Neuron (in vitro differentiated cells): Measurements from ENCODE around the gene EPB41L2.

Experiments used
- H2AFZ ChIP-seq: one replicate; pipeline ENCODE4 v1.6.1; 2013; ENCODE audit warnings: low read depth, mild to moderate bottlenecking, inconsistent platforms, low read length, moderate library complexity
- H3K27me3 ChIP-seq: one replicate; pipeline ENCODE4 v1.6.1; 2013; ENCODE audit warnings: low read length; ENCODE audit not compliant: insufficient read depth
- H3K36me3 ChIP-seq: one replicate; pipeline ENCODE4 v1.6.1; 2013; ENCODE audit warnings: low read length; ENCODE audit not compliant: insufficient read depth
- H3K4me1 ChIP-seq: one replicate; pipeline ENCODE4 v1.6.1; 2013; ENCODE audit warnings: low read length; ENCODE audit not compliant: insufficient read depth
- H3K4me3 ChIP-seq: 2 replicates; pipeline ENCODE4 v1.5.1; 2013; ENCODE audit warnings: mild to moderate bottlenecking, low read length, moderate library complexity
- H3K9me3 ChIP-seq: one replicate; pipeline ENCODE4 v1.6.1; 2013; ENCODE audit warnings: low read length

EPB41L2 gene

GRCh38 chr6:130841128-130841728, 221.8 kb downstream of the EPB41L2 start:
- no peaks in the 10 kb centered on the region for H3K9me3 ChIP-seq
- no peaks in the 10 kb centered on the region for H3K27me3 ChIP-seq
- no peak overlapping the region for H3K4me3 ChIP-seq
- H3K36me3 ChIP-seq: no peaks in the 10 kb centered on the region
- no peaks in the 10 kb centered on the region for H3K4me1 ChIP-seq
- no peak overlapping the region for H2AFZ ChIP-seq

DNA sequence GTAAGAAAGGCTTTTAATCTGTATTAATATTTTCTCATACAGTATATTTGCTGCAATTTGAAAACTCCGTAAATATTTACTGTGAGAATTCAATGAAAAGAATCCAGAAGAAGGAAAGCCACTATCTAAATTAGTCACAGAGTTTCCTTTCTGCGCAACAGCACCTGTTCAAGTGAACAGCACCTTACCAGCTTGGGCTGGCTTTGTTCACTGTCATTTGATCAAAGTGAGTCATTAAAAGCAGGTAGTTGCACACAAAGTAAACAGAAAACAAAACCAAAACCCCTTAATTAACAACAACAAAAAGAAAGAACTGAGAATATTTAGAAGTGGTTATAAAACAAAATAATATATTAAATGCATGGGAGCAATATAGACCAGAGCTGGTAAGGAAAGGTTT, 223.0 kb downstream of the EPB41L2 start:
- no peak overlapping the region for H2AFZ ChIP-seq
- no peaks in the 10 kb centered on the region for H3K9me3 ChIP-seq
- H3K4me1 ChIP-seq: no peaks in the 10 kb centered on the region
- no peaks in the 10 kb centered on the region for H3K27me3 ChIP-seq
- H3K4me3 ChIP-seq: no peak overlapping the region
- no peaks in the 10 kb centered on the region for H3K36me3 ChIP-seq

- H3K9me3 ChIP-seq: no peaks in the 10 kb centered on the region
- H3K4me3 ChIP-seq: no peak overlapping the region
- H2AFZ ChIP-seq: no peak overlapping the region
- no peaks in the 10 kb centered on the region for H3K36me3 ChIP-seq
- H3K4me1 ChIP-seq: no peaks in the 10 kb centered on the region
- no peaks in the 10 kb centered on the region for H3K27me3 ChIP-seq
These were observed 223.7 kb downstream of the EPB41L2 start for GRCh38 chr6:130839379-130839778.

DNA sequence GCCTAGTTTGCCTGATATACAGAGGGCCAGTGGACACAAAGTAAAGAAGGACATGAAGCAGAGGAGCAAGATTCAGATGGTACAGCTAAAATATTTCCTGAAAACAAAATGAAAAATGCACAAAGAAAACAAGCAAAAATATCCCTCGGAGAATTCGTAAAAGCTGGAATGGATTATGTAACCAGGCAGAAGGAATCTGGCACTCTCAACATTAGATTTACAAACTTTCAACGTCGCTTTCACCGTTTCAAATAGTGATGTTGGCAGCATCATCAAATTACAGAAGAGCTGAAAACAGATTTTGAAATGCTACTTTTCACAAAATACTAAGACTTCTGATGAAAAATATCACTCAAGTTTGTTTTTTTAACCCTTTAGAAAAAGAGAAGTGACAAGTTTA, 224.1 kb downstream of the EPB41L2 start:
- H3K9me3 ChIP-seq: no peaks in the 10 kb centered on the region
- H3K36me3 ChIP-seq: no peaks in the 10 kb centered on the region
- H3K4me3 ChIP-seq: no peak overlapping the region
- H3K4me1 ChIP-seq: no peaks in the 10 kb centered on the region
- no peak overlapping the region for H2AFZ ChIP-seq
- no peaks in the 10 kb centered on the region for H3K27me3 ChIP-seq

DNA sequence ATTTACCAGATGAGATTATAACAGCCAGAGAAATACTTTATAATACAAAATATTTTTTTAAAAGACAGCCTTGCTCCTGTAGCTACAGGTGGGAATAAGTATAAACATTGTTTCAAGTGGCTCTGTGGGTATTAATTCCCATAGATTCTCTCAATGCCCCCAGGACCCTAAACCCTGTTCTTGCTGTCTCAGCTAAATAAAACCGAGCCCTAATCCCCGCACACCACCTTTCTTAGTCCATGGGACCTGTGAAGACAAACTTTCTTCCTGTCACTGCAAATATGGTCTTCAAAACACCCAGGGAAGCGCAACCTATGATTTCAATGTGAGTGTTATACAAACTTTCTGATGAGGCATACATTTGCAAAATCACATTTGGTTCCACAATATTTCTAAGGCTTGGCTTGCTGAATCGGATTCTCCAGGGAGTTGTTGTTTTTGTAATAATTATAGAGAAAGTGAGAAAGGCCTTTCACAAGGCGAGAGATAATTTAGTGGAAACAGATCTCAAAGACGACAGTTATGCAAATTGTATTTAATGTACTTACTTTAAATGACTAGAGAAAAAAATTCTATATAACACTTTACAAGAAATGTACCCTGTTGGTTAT, 224.7 kb downstream of the EPB41L2 start:
- H3K4me3 ChIP-seq: no peak overlapping the region
- no peaks in the 10 kb centered on the region for H3K27me3 ChIP-seq
- no peaks in the 10 kb centered on the region for H3K36me3 ChIP-seq
- no peaks in the 10 kb centered on the region for H3K4me1 ChIP-seq
- H2AFZ ChIP-seq: no peak overlapping the region
- H3K9me3 ChIP-seq: no peaks in the 10 kb centered on the region

DNA sequence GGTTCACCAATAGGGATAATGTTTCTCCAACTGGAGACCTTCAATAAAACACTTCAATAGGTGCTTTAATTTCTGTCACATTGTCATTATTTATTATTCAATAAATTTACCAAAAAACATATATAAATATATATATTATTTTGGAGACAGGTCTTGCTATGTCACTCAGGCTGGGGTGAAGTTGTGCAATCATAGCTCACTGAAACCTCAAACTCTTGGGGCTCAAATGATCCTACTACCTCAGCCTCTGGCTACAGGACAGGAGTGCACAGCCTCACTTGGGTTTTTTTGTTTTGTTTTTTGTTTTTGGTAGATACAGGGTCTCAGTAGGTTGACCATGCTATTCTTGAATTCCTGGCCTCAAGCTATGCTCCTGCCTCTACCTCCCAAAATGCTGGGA, 226.0 kb downstream of the EPB41L2 start:
- no peaks in the 10 kb centered on the region for H3K9me3 ChIP-seq
- H3K4me3 ChIP-seq: no peak overlapping the region
- H3K36me3 ChIP-seq: no peaks in the 10 kb centered on the region
- H3K4me1 ChIP-seq: no peaks in the 10 kb centered on the region
- H3K27me3 ChIP-seq: no peaks in the 10 kb centered on the region
- H2AFZ ChIP-seq: no peak overlapping the region

DNA sequence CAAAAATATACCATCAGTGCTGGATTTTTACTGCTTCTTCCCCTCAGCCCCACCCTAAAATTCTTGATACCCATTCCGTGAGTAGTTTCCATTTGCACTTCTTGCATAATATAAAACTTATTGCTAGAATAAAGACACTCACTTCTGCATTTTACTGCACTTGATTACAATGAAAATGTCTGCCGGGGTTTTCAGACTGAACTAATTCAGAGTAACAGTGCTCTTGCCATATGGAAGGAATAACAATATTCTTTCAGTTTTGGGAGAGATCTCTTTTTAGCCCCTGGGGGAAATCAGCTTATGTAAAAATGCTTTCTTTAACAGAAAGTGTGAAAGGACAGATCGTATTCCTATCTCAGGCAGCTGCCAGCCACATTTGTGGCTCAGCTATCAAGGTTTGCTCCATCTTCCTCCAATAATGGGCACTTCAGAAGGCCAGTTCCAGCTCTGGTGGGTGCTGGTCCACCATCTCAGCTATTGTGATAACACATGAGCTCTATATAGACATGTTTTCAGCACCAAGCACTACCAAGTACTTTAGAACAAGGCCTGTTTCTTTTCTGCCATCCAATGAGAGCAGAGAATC, 226.9 kb downstream of the EPB41L2 start:
- Histone ChIP-seq H3K9me3 (no peaks in the 10 kb centered on the region), H3K4me3 (no peak overlapping the region), H3K4me1 (no peaks in the 10 kb centered on the region), H3K27me3 (no peaks in the 10 kb centered on the region), H2AFZ (no peak overlapping the region), H3K36me3 (no peaks in the 10 kb centered on the region)

DNA sequence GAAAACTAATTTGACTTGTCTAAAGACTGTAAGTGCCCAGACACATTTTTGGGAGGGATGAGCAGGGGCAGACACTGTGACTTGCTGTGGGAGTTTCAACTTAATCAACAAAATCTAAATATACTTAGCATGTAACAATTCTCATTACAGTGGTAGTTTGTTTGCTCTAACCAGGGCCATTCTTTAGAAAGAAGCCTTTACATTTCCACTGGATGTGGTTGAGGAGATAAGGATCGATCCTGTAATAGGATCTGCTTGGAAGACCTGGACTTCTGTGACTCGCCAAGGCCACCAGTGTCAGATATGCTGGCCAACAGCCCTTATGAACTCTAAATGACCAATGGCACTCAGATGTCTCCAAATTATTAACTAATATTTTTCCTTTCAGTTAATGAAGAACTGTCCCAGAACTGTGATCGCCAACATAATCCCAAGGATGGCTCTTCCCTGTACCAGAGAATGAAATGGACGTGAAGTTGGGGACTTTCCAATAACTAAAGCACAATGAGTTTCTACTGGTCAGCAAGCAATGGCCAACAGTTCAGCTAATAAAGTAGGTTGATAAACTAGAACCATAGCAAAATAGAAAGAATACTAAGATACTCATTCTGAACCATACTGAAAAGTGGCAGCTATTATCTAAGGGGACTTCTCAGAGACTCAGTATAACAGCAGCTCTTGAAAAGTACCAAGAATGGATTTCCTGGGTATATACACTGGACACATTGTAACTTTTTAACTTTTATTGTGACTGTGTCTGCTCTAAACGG, 228.4 kb downstream of the EPB41L2 start:
- Histone ChIP-seq H3K36me3 (no peaks in the 10 kb centered on the region), H3K4me3 (no peak overlapping the region), H3K27me3 (no peaks in the 10 kb centered on the region), H3K4me1 (no peaks in the 10 kb centered on the region), H2AFZ (no peak overlapping the region), H3K9me3 (no peaks in the 10 kb centered on the region)

DNA sequence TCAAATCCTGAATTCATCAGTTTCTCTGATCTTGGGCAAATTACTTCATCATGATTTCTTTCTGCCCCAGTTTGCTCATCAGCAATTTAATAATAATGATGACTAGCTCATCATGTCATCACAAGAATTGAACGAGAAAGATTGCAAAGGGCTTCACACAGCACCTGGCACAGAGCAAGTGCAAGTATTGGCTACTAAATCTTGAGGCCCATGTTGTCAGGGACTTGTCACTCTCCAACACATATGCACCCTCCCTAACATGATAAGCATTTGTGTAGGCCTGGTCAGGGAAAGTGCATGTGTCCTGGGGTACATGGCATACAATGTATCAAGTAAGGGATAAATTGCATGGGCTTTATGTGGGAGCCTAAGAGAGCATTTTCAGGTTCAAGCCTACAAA, 229.5 kb downstream of the EPB41L2 start:
- no peaks in the 10 kb centered on the region for H3K27me3 ChIP-seq
- no peaks in the 10 kb centered on the region for H3K9me3 ChIP-seq
- no peaks in the 10 kb centered on the region for H3K4me1 ChIP-seq
- no peak overlapping the region for H3K4me3 ChIP-seq
- H2AFZ ChIP-seq: no peak overlapping the region
- H3K36me3 ChIP-seq: no peaks in the 10 kb centered on the region

DNA sequence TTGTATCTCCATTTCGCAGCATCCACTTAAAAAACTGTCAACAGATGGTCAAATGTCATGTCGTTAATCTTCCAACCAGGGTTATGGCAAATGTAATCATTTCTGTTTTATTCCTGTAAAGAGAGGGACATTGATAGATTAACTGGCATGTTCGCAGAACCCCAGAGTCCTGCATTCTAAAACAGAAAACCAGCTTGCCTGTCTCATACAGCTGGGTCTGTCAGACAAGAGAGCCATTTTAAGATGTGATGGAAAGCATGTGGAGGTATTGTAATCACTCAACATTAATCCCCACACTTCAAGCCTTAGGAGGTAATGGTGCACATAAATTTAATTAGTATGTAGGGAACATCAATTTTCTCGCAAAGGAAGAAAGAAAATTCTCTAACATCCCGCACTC, 231.4 kb downstream of the EPB41L2 start:
- peaks cover under 1% of the 10 kb centered on the region for H3K4me1 ChIP-seq
- H3K9me3 ChIP-seq: no peaks in the 10 kb centered on the region
- H3K36me3 ChIP-seq: no peaks in the 10 kb centered on the region
- no peak overlapping the region for H2AFZ ChIP-seq
- no peak overlapping the region for H3K4me3 ChIP-seq
- H3K27me3 ChIP-seq: no peaks in the 10 kb centered on the region

- H3K4me1 ChIP-seq: peaks cover 15% of the 10 kb centered on the region
- H3K36me3 ChIP-seq: no peaks in the 10 kb centered on the region
- no peak overlapping the region for H3K4me3 ChIP-seq
- no peak overlapping the region for H2AFZ ChIP-seq
- H3K9me3 ChIP-seq: no peaks in the 10 kb centered on the region
- H3K27me3 ChIP-seq: no peaks in the 10 kb centered on the region
These were observed 233.6 kb downstream of the EPB41L2 start for GRCh38 chr6:130829333-130829910.

GRCh38 chr6:130827247-130828149, 235.5 kb downstream of the EPB41L2 start, which contains the start of gene SMLR1:
Gene SMLR1, plus strand, starts transcription at chr6:130827406. Its CDS starts 8 bp downstream, at chr6:130827414.
- Histone ChIP-seq H2AFZ (no peak within 1 kb of the TSS), H3K9me3 (no peaks in the 10 kb centered on the region), H3K36me3 (no peaks in the 10 kb centered on the region), H3K4me3 (no peak within 1 kb of the TSS), H3K27me3 (no peaks in the 10 kb centered on the region), H3K4me1 (peaks cover 15% of the 10 kb centered on the region)
